Endothelial cell (in vitro differentiated cells): ENCODE results near the gene CCDC152. TPM values are rescaled to one million over a fixed set of nuclear protein-coding genes. Genes with fewer than 3 reads are reported as not detected.
A peak's percentile ranks its signal among the peaks of the same experiment; 100 is the strongest.

ENCODE experiments used
- DNase-seq: peaks from one replicate; pipeline ENCODE4 v3.0.0; 2021; ENCODE audit warnings: low spot score
- H3K27ac Mint-ChIP-seq: one replicate; pipeline ENCODE4 v1.8.0; 2021; ENCODE audit warnings: mixed read lengths, inconsistent platforms; ENCODE audit not compliant: unreplicated experiment
- H3K27me3 Mint-ChIP-seq: one replicate; pipeline ENCODE4 v1.8.0; 2021; ENCODE audit warnings: mild to moderate bottlenecking, moderate library complexity, mixed read lengths, inconsistent platforms; ENCODE audit not compliant: unreplicated experiment
- H3K36me3 Mint-ChIP-seq: one replicate; pipeline ENCODE4 v1.8.0; 2021; ENCODE audit warnings: mild to moderate bottlenecking, low read depth, mixed read lengths, inconsistent platforms; ENCODE audit not compliant: unreplicated experiment
- H3K4me1 Mint-ChIP-seq: one replicate; pipeline ENCODE4 v1.8.0; 2021; ENCODE audit warnings: mild to moderate bottlenecking, mixed read lengths, inconsistent platforms; ENCODE audit not compliant: unreplicated experiment
- H3K4me3 Mint-ChIP-seq: one replicate; pipeline ENCODE4 v1.8.0; 2021; ENCODE audit warnings: mild to moderate bottlenecking, mixed read lengths, inconsistent platforms; ENCODE audit not compliant: unreplicated experiment
- H3K9me3 Mint-ChIP-seq: one replicate; pipeline ENCODE4 v1.8.0; 2021; ENCODE audit warnings: mixed read lengths, inconsistent platforms; ENCODE audit not compliant: unreplicated experiment
- total RNA-seq: library from RNA; stranded (reverse); fragmentation: NEBNext Ultra II Directional; extraction: Animal tissue kit (Norgen Biotek cat#: 25700); gene quantifications from one replicate; pipeline ENCODE4 v1.2.1, GENCODE V29; 2021; ENCODE audit not compliant: unreplicated experiment
- TF ChIP-seq, protein P1 (sequence below): fragments of 200-600 bp; sonication (generic); IDR thresholded peaks from one replicate; pipeline ENCODE4 v1.5.0; 2021; ENCODE audit warnings: antibody characterized with exemption; ENCODE audit not compliant: unreplicated experiment

Gene CCDC152
- total RNA-seq, 1 donor from 2014 or later, result 2.8 TPM

DNA sequence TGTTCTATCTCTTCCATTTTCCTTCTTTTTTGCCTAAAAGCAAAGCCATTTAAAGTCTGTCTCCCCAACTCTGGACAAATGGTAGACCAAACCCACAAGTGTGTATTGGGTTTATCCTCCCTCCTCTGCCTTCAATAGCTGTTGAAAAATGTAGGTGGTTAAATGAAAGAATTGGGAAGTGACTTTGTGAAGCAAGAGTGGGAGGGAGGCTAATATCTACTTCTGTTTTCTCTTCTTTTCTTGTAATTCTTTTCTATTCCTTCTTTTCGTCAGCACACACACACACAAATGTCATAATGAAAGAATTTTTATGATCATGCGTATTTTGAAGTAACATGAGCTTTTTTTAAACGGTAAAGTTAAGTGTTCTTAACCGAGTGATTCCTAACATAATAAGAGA lies 3.8 kb downstream of the CCDC152 start:
- Mint-ChIP-seq H3K4me3 (no peak overlapping the region), H3K27ac (no peak overlapping the region), H3K36me3 (no peaks in the 10 kb centered on the region), H3K4me1 (peaks cover 8% of the 10 kb centered on the region), H3K27me3 (peaks cover 2% of the 10 kb centered on the region), H3K9me3 (no peaks in the 10 kb centered on the region)
- no peak for DNase-seq
- TF ChIP-seq, protein P1, sequence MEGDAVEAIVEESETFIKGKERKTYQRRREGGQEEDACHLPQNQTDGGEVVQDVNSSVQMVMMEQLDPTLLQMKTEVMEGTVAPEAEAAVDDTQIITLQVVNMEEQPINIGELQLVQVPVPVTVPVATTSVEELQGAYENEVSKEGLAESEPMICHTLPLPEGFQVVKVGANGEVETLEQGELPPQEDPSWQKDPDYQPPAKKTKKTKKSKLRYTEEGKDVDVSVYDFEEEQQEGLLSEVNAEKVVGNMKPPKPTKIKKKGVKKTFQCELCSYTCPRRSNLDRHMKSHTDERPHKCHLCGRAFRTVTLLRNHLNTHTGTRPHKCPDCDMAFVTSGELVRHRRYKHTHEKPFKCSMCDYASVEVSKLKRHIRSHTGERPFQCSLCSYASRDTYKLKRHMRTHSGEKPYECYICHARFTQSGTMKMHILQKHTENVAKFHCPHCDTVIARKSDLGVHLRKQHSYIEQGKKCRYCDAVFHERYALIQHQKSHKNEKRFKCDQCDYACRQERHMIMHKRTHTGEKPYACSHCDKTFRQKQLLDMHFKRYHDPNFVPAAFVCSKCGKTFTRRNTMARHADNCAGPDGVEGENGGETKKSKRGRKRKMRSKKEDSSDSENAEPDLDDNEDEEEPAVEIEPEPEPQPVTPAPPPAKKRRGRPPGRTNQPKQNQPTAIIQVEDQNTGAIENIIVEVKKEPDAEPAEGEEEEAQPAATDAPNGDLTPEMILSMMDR, result no peak

DNA sequence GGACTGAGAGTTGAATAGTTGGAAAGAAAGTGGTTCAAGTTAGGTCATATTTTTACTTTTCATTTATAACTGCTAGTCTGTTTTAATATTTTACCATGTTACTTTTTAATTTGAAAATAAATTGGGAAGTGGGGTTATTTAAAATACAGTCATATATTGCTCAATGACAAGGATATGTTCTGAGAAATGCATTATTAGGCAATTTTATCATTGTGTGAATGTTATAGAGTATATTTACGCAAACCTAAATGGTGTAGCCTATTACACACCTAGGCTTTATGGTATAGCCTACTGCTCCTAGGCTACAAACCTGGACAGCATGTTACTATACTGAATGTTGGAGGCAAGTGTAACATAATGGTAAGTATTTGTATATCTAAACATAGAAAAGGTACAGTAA lies 5.2 kb downstream of the CCDC152 start:
- peaks cover 5% of the 10 kb centered on the region for H3K4me1 Mint-ChIP-seq
- no peaks in the 10 kb centered on the region for H3K27me3 Mint-ChIP-seq
- no peaks in the 10 kb centered on the region for H3K36me3 Mint-ChIP-seq
- no peaks in the 10 kb centered on the region for H3K9me3 Mint-ChIP-seq
- no peak overlapping the region for H3K27ac Mint-ChIP-seq
- no peak overlapping the region for H3K4me3 Mint-ChIP-seq
- TF ChIP-seq, protein P1, result no peak
- no peak for DNase-seq

DNA sequence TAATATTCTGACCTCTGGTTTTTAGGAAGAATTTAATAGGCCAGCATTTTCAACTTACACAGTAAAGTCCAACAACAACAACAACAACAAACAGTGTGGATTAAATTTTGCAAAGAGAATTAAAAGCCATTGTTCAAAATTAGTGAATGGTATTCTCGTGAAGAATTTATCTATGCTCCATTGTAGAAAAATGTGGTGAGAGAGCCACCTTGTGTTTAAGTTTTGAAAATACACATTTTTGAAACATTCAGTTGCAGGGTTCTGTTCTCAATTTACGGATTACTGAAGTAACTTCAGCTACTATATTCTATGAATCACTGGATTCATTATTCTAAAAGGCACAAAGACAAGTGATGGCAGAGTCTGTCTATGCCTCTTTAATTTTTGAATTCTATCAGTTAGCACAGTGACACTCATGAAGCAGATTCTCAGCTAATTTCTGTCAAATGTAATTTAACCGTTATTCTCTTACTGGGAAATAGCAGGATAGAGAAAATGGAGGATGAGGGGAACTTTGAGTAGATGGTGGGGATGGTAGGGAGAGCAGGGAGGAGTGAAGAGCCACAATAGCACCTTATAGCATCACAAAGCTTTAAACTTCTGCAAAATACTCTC lies 11.0 kb downstream of the CCDC152 start:
- H3K4me1 Mint-ChIP-seq, result no peaks in the 10 kb centered on the region
- no peak overlapping the region for H3K4me3 Mint-ChIP-seq
- DNase-seq, result no peak
- H3K36me3 Mint-ChIP-seq, result peaks cover 2% of the 10 kb centered on the region
- TF ChIP-seq, protein P1, result peak; percentile 69
- H3K9me3 Mint-ChIP-seq, result no peaks in the 10 kb centered on the region
- H3K27ac Mint-ChIP-seq, result no peak overlapping the region
- H3K27me3 Mint-ChIP-seq, result no peaks in the 10 kb centered on the region

DNA sequence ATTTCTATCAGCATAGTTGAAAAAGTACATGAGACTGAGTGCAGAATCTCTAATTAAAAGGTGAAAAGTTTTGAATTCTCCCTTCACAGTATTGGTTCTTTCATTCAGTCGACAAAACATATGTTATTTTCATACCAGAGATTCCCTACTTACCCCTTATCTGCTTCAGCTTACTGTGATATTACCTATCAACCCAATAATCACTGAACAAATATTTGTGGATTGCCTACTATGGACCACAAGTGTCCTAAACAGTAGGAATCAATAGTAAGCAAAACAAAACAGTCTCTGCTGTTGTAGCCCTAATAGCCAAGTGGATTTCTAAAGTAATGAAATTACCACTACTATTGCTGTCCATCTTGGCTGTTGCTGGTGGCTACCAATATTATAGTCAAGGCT lies 11.5 kb downstream of the CCDC152 start:
- no peak overlapping the region for H3K27ac Mint-ChIP-seq

DNA sequence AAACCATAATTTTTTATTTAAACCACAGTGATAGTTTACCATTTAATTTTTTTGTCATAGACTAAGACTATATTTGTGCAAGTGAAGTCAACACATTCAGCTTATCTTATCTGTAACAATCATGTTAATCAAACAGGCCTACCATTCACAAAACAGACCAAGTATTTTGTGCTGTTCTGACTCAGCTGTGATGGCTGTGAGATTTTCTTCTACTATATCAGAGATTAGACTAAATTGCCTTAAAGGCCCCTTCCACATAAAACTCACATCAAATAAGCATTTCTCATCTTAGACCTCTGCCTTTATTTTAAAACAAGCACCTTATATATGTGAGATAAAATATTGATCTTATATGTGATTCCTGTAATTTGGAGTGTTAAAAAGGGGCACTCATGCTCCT lies 13.4 kb downstream of the CCDC152 start:
- Mint-ChIP-seq H3K9me3 (no peaks in the 10 kb centered on the region), H3K27ac (no peak overlapping the region), H3K36me3 (peaks cover 2% of the 10 kb centered on the region), H3K4me1 (no peaks in the 10 kb centered on the region), H3K27me3 (no peaks in the 10 kb centered on the region), H3K4me3 (no peak overlapping the region)
- no peak for DNase-seq
- TF ChIP-seq, protein P1, result no peak

More for the DNA sequence above, 11.5 kb downstream of the CCDC152 start:
- no peak for DNase-seq
- no peak overlapping the region for H3K4me3 Mint-ChIP-seq
- no peaks in the 10 kb centered on the region for H3K9me3 Mint-ChIP-seq
- TF ChIP-seq, protein P1, result no peak
- no peaks in the 10 kb centered on the region for H3K27me3 Mint-ChIP-seq
- H3K4me1 Mint-ChIP-seq, result no peaks in the 10 kb centered on the region
- H3K36me3 Mint-ChIP-seq, result peaks cover 2% of the 10 kb centered on the region
